GM18519 (cell line): Measurements from ENCODE around the gene ALK.

Experiments
- ATAC-seq: cut with Tn5 transposase; IDR thresholded peaks from one replicate; pipeline ENCODE4 v1.9.1; 2021; ENCODE audit warnings: mild to moderate bottlenecking, moderate library complexity; ENCODE audit not compliant: unreplicated experiment, low FRiP score

Gene ALK

GRCh38 chr2:29799628-29800027 lies 121.8 kb downstream of the ALK start:
- ATAC-seq = no peak

GRCh38 chr2:29797916-29798315 lies 123.5 kb downstream of the ALK start:
- no peak for ATAC-seq

GRCh38 chr2:29796446-29796845 lies 124.9 kb downstream of the ALK start:
- ATAC-seq = no peak

GRCh38 chr2:29789911-29790485 lies 131.4 kb downstream of the ALK start:
- ATAC-seq = no peak

- no peak for ATAC-seq
Measured at GRCh38 chr2:29787473-29788465, 133.6 kb downstream of the ALK start.

GRCh38 chr2:29786361-29786760 lies 135.0 kb downstream of the ALK start:
- ATAC-seq = no peak

- ATAC-seq = no peak
Measured at GRCh38 chr2:29783666-29784065, 137.7 kb downstream of the ALK start.

- no peak for ATAC-seq
Measured at GRCh38 chr2:29782549-29783458, 138.6 kb downstream of the ALK start.

- ATAC-seq = no peak
Measured at GRCh38 chr2:29782087-29782486, 139.3 kb downstream of the ALK start.

- no peak for ATAC-seq
Measured at GRCh38 chr2:29780906-29781305, 140.5 kb downstream of the ALK start.

GRCh38 chr2:29777161-29777560 lies 144.2 kb downstream of the ALK start:
- ATAC-seq = no peak

- no peak for ATAC-seq
Measured at GRCh38 chr2:29776406-29776805, 145.0 kb downstream of the ALK start.

GRCh38 chr2:29775937-29776336 lies 145.4 kb downstream of the ALK start:
- no peak for ATAC-seq

- no peak for ATAC-seq
Measured at GRCh38 chr2:29774624-29775023, 146.8 kb downstream of the ALK start.

GRCh38 chr2:29770846-29771245 lies 150.5 kb downstream of the ALK start:
- ATAC-seq = no peak

- no peak for ATAC-seq
Measured at GRCh38 chr2:29769847-29770246, 151.5 kb downstream of the ALK start.

GRCh38 chr2:29767606-29768335 lies 153.6 kb downstream of the ALK start:
- no peak for ATAC-seq

- ATAC-seq = no peak
Measured at GRCh38 chr2:29766191-29766590, 155.2 kb downstream of the ALK start.

- ATAC-seq = no peak
Measured at GRCh38 chr2:29765721-29766120, 155.7 kb downstream of the ALK start.

- no peak for ATAC-seq
Measured at GRCh38 chr2:29763371-29763770, 158.0 kb downstream of the ALK start.
